Measurements from ENCODE around the gene SOAT2. TPM values are rescaled to one million over a fixed set of nuclear protein-coding genes. Genes with fewer than 3 reads are reported as not detected.

SOAT2 gene
- total RNA-seq, 1 donor from 2014 or later = 0.40 TPM

- peak; percentile 85 to 95 for DNase-seq (ENCODE audit: low spot score in 2 of 2, unreplicated experiment in 2 of 2)
- H3K27me3 Mint-ChIP-seq (ENCODE audit: low read depth) = peaks cover 1% of the 10 kb centered on the region
- H3K4me1 Mint-ChIP-seq = peaks cover 34% of the 10 kb centered on the region
- H3K4me3 Mint-ChIP-seq = peak overlapping the region; percentile 74
- H3K36me3 Mint-ChIP-seq = peaks cover 4% of the 10 kb centered on the region
- no peaks in the 10 kb centered on the region for H3K9me3 Mint-ChIP-seq
- TF ChIP-seq CTCF (IDR thresholded peaks at IDR 0.05; ENCODE audit: unreplicated experiment) = peak; percentile 97
- H3K27ac Mint-ChIP-seq = peak overlapping the region; percentile 96
These were observed 4.0 kb upstream of the SOAT2 start for GRCh38 chr12:53099071-53099882.

DNA sequence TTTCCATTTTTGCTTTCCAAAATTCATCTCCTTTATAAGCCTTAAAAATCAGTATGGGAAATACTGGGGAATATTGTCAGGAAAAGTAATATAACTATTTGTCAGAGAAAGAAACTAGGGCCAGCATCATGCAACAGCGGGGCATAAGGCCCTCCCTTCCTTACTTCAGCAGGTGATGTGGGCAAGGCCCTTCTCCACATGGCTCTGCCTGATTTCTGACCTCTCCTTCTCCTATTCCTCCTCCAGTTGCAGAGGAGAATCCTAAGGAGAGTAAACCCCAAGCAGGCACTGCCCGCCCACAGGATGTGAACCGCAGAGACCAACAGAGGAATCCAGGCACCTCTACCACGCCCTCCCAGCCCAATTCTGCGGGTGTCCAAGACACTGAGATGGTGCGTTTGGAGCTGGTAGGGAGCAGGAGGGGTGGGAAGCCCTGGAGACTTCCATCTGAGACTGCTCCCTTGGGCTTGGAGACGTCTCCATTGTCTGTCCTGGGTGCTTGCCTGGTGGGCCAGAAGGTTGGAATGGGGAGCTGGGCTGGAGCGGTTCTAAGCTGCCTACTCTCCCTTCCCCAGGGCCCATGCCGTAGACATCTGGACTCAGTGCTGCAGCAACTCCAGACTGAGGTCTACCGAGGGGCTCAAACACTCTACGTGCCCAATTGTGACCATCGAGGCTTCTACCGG is 2.7 kb upstream of the SOAT2 start:
- no peak for TF ChIP-seq CTCF (IDR thresholded peaks at IDR 0.05; ENCODE audit: unreplicated experiment)
- peaks cover 4% of the 10 kb centered on the region for H3K36me3 Mint-ChIP-seq
- H3K4me3 Mint-ChIP-seq = no peak overlapping the region
- DNase-seq (ENCODE audit: low spot score in 2 of 2, unreplicated experiment in 2 of 2) = no peak
- H3K27me3 Mint-ChIP-seq (ENCODE audit: low read depth) = peaks cover 1% of the 10 kb centered on the region
- H3K27ac Mint-ChIP-seq = no peak overlapping the region
- no peaks in the 10 kb centered on the region for H3K9me3 Mint-ChIP-seq
- peaks cover 32% of the 10 kb centered on the region for H3K4me1 Mint-ChIP-seq

- Mint-ChIP-seq H3K4me1 (peaks cover 29% of the 10 kb centered on the region), H3K36me3 (peaks cover 4% of the 10 kb centered on the region), H3K9me3 (no peaks in the 10 kb centered on the region), H3K27ac (no peak overlapping the region), H3K27me3 (ENCODE audit: low read depth) (peaks cover 1% of the 10 kb centered on the region), H3K4me3 (no peak overlapping the region)
- no peak for TF ChIP-seq CTCF (IDR thresholded peaks at IDR 0.05; ENCODE audit: unreplicated experiment)
- DNase-seq (ENCODE audit: low spot score in 2 of 2, unreplicated experiment in 2 of 2) = no peak
These were observed 2.0 kb upstream of the SOAT2 start for GRCh38 chr12:53101266-53101665.

DNA sequence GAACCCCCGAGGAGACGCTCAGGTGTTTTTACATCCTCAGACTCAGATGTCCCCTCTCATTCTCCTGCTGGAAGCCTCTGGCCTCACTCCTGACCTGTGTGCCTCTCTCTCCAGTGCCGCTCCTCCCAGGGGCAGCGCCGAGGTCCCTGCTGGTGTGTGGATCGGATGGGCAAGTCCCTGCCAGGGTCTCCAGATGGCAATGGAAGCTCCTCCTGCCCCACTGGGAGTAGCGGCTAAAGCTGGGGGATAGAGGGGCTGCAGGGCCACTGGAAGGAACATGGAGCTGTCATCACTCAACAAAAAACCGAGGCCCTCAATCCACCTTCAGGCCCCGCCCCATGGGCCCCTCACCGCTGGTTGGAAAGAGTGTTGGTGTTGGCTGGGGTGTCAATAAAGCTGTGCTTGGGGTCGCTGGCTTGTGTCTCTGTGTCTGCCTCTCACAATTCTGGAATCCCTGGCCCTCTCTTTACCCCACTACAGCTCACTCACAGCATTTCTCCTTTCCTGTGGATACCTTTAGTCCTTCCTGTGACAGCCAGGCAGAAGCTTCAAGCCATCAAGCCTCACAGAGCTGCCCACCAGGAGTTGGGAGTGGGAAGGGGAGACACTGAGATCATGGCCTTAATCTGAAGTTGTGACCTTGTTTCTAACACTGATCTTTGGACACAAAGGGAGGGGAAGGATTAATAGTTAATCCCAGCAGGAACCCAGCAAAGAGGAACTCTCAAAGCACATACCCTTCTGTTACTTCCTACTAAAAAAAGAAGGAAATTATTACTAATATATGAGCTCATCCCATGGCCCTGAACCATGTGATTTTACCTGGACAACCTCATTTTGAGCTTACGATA is 1.1 kb upstream of the SOAT2 start:
- no peaks in the 10 kb centered on the region for H3K27me3 Mint-ChIP-seq (ENCODE audit: low read depth)
- peaks cover 4% of the 10 kb centered on the region for H3K36me3 Mint-ChIP-seq
- peaks cover 23% of the 10 kb centered on the region for H3K4me1 Mint-ChIP-seq
- no peak overlapping the region for H3K4me3 Mint-ChIP-seq
- no peak overlapping the region for H3K27ac Mint-ChIP-seq
- no peak for TF ChIP-seq CTCF (IDR thresholded peaks at IDR 0.05; ENCODE audit: unreplicated experiment)
- DNase-seq (ENCODE audit: low spot score in 2 of 2, unreplicated experiment in 2 of 2) = no peak
- no peaks in the 10 kb centered on the region for H3K9me3 Mint-ChIP-seq

GRCh38 chr12:53103860-53104305 is 597 bp downstream of the SOAT2 start:
- no peak overlapping the region for H3K4me3 Mint-ChIP-seq
- no peaks in the 10 kb centered on the region for H3K9me3 Mint-ChIP-seq
- peaks cover 4% of the 10 kb centered on the region for H3K36me3 Mint-ChIP-seq
- no peaks in the 10 kb centered on the region for H3K27me3 Mint-ChIP-seq (ENCODE audit: low read depth)
- DNase-seq (ENCODE audit: low spot score in 2 of 2, unreplicated experiment in 2 of 2) = no peak
- no peak overlapping the region for H3K27ac Mint-ChIP-seq
- peaks cover 14% of the 10 kb centered on the region for H3K4me1 Mint-ChIP-seq
- no peak for TF ChIP-seq CTCF (IDR thresholded peaks at IDR 0.05; ENCODE audit: unreplicated experiment)
